Hepatocyte (in vitro differentiated cells): Measurements from ENCODE around the gene NUDT19. TPM values are rescaled to one million over a fixed set of nuclear protein-coding genes. Genes with fewer than 3 reads are reported as not detected.

Experiments used
- DNase-seq: peaks from one replicate; pipeline ENCODE4 v3.0.0-alpha.2; 2016; ENCODE audit warnings: low spot score
- H2AFZ ChIP-seq: fragments of 200-600 bp; sonication (generic); 2 replicates; pipeline ENCODE4 v1.6.0; 2016; ENCODE audit warnings: antibody characterized with exemption, mild to moderate bottlenecking
- H3K27ac ChIP-seq: fragments of 200-600 bp; sonication (generic); 2 replicates; pipeline ENCODE4 v1.5.1; 2016; ENCODE audit warnings: mild to moderate bottlenecking
- H3K27me3 ChIP-seq: fragments of 200-600 bp; sonication (generic); 2 replicates; pipeline ENCODE4 v1.6.1; 2016
- H3K36me3 ChIP-seq: fragments of 200-600 bp; sonication (generic); replicated peaks from 2 replicates; pipeline ENCODE4 v1.5.1; 2016; ENCODE audit warnings: low read depth; ENCODE audit not compliant: insufficient read depth
- H3K4me1 ChIP-seq: fragments of 200-600 bp; sonication (generic); 2 replicates; pipeline ENCODE4 v1.5.1; 2016; ENCODE audit warnings: mild to moderate bottlenecking, moderate library complexity; ENCODE audit not compliant: insufficient read depth
- H3K4me2 ChIP-seq: fragments of 200-600 bp; sonication (generic); 2 replicates; pipeline ENCODE4 v1.6.0; 2016
- H3K4me3 ChIP-seq: fragments of 200-600 bp; sonication (generic); 2 replicates; pipeline ENCODE4 v1.5.1; 2016; ENCODE audit warnings: mild to moderate bottlenecking
- H3K79me2 ChIP-seq: fragments of 200-600 bp; sonication (generic); 2 replicates; pipeline ENCODE4 v1.6.0; 2017; ENCODE audit warnings: mild to moderate bottlenecking
- H3K9me2 ChIP-seq: fragments of 200-600 bp; sonication (generic); replicated peaks from 2 replicates; pipeline ENCODE4 v1.6.0; 2017; ENCODE audit warnings: mild to moderate bottlenecking; ENCODE audit not compliant: insufficient read depth
- H3K9me3 ChIP-seq: fragments of 200-600 bp; sonication (generic); 2 replicates; pipeline ENCODE4 v1.5.1; 2016; ENCODE audit warnings: low read depth, mild to moderate bottlenecking
- H4K20me1 ChIP-seq: fragments of 200-600 bp; sonication (generic); 2 replicates; pipeline ENCODE4 v1.6.0; 2016; ENCODE audit warnings: mild to moderate bottlenecking; ENCODE audit not compliant: insufficient read depth, poor library complexity, severe bottlenecking
- CTCF ChIP-seq: fragments of 200-600 bp; sonication (generic); IDR thresholded peaks from 2 replicates; pipeline ENCODE4 v1.5.1; 2016; ENCODE audit warnings: antibody characterized with exemption, mild to moderate bottlenecking; ENCODE audit not compliant: poor library complexity
- EZH2 ChIP-seq: fragments of 200-600 bp; sonication (generic); IDR thresholded peaks from 2 replicates; pipeline ENCODE4 v1.6.1; 2016; ENCODE audit warnings: antibody characterized with exemption, mild to moderate bottlenecking, borderline replicate concordance
- EZH2phosphoT487 ChIP-seq: fragments of 200-600 bp; sonication (generic); IDR thresholded peaks from one replicate; pipeline ENCODE4 v1.6.1; 2018; ENCODE audit warnings: antibody characterized with exemption, mild to moderate bottlenecking, low read depth, moderate library complexity; ENCODE audit not compliant: unreplicated experiment, severe bottlenecking
- WGBS: methylation state at CpG from one replicate; pipeline ENCODE4 v1.1.6; 2016; ENCODE audit warnings: low lambda C conversion rate; ENCODE audit errors: missing lambda C conversion rate; 5-methylcytosine and 5-hydroxymethylcytosine counted together
- polyA plus RNA-seq: library from polyadenylated mRNA; unstranded; fragments of >200 nt; fragmentation: Nextera tagmentation; extraction: Ambion mirVana; gene quantifications from 2 replicates; pipeline ENCODE4 v1.2.1, GENCODE V29; 2016
- total RNA-seq: library from RNA; depleted of rRNA; stranded (reverse); fragments of >200 nt; gene quantifications from 2 replicates; pipeline ENCODE4 v1.2.3, GENCODE V29; 2014

The NUDT19 gene
- total and polyA plus RNA-seq, 2 experiments from 2014 or later: 3.8 to 7.6 TPM

DNA sequence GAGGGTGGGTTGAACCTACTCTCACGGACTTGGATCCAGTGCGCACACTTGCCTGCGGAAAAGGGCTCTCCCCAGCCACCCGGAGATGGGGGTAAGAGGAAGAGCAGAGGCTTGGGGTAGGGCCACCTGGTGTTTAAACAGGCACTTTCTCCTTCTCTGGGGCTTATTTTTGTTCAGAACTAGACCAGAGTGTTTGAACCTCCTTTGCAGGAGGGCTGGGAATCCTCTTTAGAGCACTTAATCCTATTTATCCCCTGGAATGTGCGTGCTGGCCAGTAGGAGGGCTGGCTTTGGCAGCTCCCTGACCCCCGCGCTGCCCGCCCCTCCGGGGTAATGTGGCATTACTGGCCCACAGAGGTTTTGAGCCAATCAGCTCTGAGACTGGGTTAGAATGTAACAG, 14.0 kb upstream of the NUDT19 start:
- Histone ChIP-seq H3K27ac (no peak overlapping the region), H3K27me3 (peaks cover 9% of the 10 kb centered on the region), H3K4me1 (peaks cover 17% of the 10 kb centered on the region), H4K20me1 (peaks cover 4% of the 10 kb centered on the region), H3K4me2 (peak overlapping the region; percentile 93), H3K4me3 (no peak overlapping the region), H3K79me2 (peaks cover 21% of the 10 kb centered on the region), H3K36me3 (no peaks in the 10 kb centered on the region), H3K9me3 (no peaks in the 10 kb centered on the region), H2AFZ (no peak overlapping the region), H3K9me2 (no peaks in the 10 kb centered on the region)
- 12% methylated on average over 9 of the region's 9 CpGs for WGBS
- TF ChIP-seq EZH2 (no peak), EZH2phosphoT487 (no peak), CTCF (no peak)
- DNase-seq: peak; percentile 75

GRCh38 chr19:32680986-32681385, 10.6 kb upstream of the NUDT19 start:
- no peak overlapping the region for H3K4me3 ChIP-seq
- no peak overlapping the region for H2AFZ ChIP-seq
- H3K36me3 ChIP-seq: no peaks in the 10 kb centered on the region
- 88% methylated on average over 2 of the region's 2 CpGs for WGBS
- TF ChIP-seq EZH2phosphoT487 (no peak), EZH2 (no peak), CTCF (no peak)
- peaks cover 11% of the 10 kb centered on the region for H3K4me1 ChIP-seq
- H4K20me1 ChIP-seq: no peaks in the 10 kb centered on the region
- peaks cover 9% of the 10 kb centered on the region for H3K27me3 ChIP-seq
- H3K79me2 ChIP-seq: no peaks in the 10 kb centered on the region
- H3K9me2 ChIP-seq: no peaks in the 10 kb centered on the region
- no peaks in the 10 kb centered on the region for H3K9me3 ChIP-seq
- no peak overlapping the region for H3K27ac ChIP-seq
- no peak for DNase-seq
- no peak overlapping the region for H3K4me2 ChIP-seq

DNA sequence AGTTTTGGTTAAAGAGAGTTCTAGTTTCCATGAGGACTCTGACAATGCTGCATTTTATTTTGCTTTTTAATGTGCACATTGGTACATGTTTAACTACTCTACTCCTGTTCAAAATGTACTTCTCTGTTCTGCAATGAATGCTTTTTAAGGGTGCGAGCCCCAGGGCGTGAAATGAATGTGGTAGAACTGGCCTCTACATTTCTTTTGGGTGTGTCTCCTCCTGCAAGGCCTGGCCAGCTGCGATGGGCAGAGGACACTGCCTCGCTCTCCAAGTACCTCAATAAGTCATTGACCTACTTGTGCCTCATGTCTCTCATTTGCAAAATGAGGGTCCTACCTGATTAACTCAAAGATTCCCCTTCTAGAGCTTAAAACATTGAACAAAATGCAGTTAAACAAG, 9.3 kb upstream of the NUDT19 start:
- H3K27ac ChIP-seq: no peak overlapping the region
- H2AFZ ChIP-seq: no peak overlapping the region
- TF ChIP-seq CTCF (no peak), EZH2phosphoT487 (no peak), EZH2 (no peak)
- no peaks in the 10 kb centered on the region for H3K9me3 ChIP-seq
- no peak for DNase-seq
- H3K36me3 ChIP-seq: no peaks in the 10 kb centered on the region
- no peaks in the 10 kb centered on the region for H3K9me2 ChIP-seq
- no peaks in the 10 kb centered on the region for H3K27me3 ChIP-seq
- H4K20me1 ChIP-seq: no peaks in the 10 kb centered on the region
- H3K4me2 ChIP-seq: no peak overlapping the region
- peaks cover 3% of the 10 kb centered on the region for H3K4me1 ChIP-seq
- H3K4me3 ChIP-seq: no peak overlapping the region
- WGBS: 71% methylated on average over 4 of the region's 4 CpGs
- H3K79me2 ChIP-seq: no peaks in the 10 kb centered on the region
